D721Med (cell line): Measurements from ENCODE around the gene C11orf98.
"Not testable (repeated sequence)": the region's sequence is repeated elsewhere in the genome, so short reads cannot be mapped to it uniquely, and the experiment has no call there.

Source experiments
- DNase-seq: peaks from one replicate; pipeline ENCODE4 v3.0.0; 2011; ENCODE audit warnings: low spot score; ENCODE audit not compliant: insufficient read length
- FAIRE-seq: peaks from 2 replicates; lab custom pipeline; 2011; peaks lifted over from hg19 to GRCh38; lab: Jason Lieb, UNC
- CTCF ChIP-seq: IDR thresholded peaks from 2 replicates; pipeline ENCODE4 v1.5.1; 2012; ENCODE audit warnings: mild to moderate bottlenecking, control low read depth; ENCODE audit not compliant: insufficient read depth; ENCODE audit errors: missing control alignments

Gene C11orf98

DNA sequence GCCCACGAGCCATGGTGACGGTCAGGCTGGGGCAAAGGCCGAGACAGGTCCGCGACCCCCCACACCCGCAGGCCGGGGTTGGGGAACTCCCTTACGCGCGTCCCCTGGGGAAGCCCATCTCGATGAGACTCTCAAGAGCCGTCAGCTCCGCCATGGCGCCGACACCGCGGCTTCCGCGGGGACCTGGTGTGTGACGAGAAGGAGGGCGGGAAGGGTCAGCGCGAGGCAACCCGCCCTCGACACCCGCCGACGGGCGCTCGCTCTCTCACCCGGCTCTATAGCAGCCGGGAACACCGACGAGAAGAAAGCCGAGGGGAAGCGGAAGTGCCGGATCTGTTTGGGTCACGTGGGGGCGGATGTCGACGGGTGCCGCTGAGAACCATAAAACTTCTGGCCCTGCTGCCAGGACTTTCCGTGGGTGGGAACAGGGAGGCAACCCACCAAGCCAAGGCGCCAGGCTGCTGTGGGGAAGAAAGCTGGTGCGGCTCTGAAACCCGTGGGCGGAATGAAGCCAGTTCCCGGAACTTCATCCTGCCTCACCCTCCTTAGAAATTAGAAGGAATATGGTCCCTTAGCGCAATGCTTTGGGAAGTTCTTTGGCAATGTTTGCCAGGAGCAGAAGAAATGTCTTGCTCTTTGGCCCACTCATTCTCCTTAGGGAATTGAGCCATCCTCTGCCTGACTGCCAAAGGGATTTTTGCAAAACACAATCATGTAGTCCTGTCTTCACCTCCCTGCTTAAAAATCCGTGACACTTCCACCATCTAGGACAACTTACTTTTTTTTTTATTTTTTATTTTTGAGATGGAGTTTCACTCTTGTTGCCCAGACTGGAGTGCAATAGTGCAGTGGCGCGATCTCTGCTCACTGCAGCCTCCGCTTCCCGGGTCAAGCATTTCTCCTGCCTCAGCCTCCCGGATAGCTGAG is 14.0 kb upstream of the C11orf98 start, which contains the start of gene UBXN1:
Gene UBXN1 (minus strand): TSS at position 304 of the 927 bp plus-strand sequence. CDS start 150 bp downstream, at position 154.
- peak; percentile 91 for DNase-seq
- FAIRE-seq, result no peak
- TF ChIP-seq CTCF, result no peak

- FAIRE-seq, result no peak
These were observed 13.4 kb upstream of the C11orf98 start for GRCh38 chr11:62678433-62678769.

DNA sequence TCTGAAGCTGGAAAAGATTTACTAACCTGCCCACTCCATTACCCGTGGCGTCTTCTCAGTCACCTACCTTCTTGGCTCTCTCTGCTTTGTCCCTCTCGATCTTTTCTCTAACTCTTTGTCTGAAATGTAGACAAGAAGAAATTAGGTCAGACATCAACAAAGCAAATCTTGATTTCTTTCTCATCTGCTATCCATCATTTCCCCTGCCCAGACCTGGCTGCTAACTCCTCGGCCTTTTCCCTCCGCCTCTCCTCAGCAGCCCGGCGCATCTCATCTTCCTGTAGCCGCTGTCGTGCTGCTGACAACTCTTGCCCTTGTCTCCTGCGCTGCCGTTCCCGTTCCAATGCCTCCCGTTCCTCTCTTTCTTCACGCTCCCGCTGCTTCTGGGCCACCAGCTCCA is 12.7 kb upstream of the C11orf98 start:
- TF ChIP-seq CTCF, result no peak
- DNase-seq (no peak), FAIRE-seq (no peak)

More at GRCh38 chr11:62678433-62678769, 13.4 kb upstream of the C11orf98 start:
- TF ChIP-seq CTCF, result no peak
- DNase-seq, result no peak

DNA sequence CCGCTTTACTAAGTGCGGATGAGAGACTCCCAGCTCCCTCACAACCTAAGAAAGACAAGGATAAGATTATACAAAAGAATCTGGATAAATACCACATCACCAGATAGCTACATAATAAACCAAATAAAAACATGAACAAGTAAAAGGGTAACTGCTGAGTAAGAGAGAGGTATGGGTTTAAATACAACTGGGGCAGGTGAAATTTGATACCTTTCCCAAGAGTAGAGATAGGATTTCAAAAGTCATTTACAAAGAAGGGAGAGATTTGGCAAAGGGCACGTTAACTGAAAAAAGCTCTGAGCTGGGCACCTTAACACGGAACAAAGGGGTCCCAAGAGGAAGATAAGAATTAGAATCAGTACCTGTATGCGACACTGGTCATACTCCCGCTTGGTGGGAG is 12.1 kb upstream of the C11orf98 start:
- TF ChIP-seq CTCF, result no peak
- DNase-seq, result no peak
- FAIRE-seq, result no peak

GRCh38 chr11:62676698-62677097 is 11.7 kb upstream of the C11orf98 start:
- no peak for DNase-seq
- FAIRE-seq, result no peak
- no peak for TF ChIP-seq CTCF

DNA sequence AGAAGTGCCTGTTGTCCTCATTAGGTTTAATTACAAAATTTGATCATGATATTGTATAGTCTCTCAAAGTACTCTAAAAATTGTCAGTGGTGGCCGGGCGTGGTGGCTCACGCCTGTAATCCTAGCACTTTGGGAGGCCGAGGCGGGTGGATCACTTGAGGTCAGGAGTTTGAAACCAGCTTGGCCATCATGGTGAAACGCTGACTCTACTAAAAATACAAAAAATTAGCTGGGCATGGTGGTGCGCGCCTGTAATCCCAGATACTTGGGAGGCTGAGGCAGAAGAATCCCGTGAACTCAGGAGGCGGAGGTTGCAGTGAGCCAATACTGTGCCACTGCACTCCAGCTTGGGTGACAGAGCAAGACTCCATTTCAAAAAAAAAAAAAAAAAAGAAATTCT is 10.4 kb upstream of the C11orf98 start:
- not testable (repeated sequence) for DNase-seq, FAIRE-seq

DNA sequence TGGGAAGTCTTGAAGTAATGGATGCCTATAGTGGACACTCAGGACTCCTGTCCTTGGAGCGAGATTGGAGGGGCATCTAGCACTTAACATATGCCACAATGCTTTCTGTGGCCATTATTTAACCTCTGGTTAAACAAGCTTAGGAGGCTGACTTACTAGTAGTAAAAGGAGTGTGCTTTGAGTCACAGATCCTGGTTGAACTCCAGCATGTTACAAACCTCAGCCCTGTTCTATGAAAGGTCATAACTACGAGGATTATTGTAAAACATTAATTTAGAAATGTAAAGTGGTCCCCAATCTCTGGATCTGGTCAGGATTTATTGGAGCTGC is 8.2 kb upstream of the C11orf98 start:
- TF ChIP-seq CTCF, result no peak
- DNase-seq (no peak), FAIRE-seq (no peak)
